Right lobe of liver (tissue), 4 donors: ENCODE measurements around the gene ALDH8A1.

Experiments
- POLR2A ChIP-seq: fragments of 450-650 bp; IDR thresholded peaks from one replicate; pipeline ENCODE4 v1.6.1; 2017; ENCODE audit warnings: antibody characterized with exemption, mild to moderate bottlenecking
- TF ChIP-seq, protein P1 (sequence below), 4 donors: fragments of 200-600 bp in 3 of 4; fragments of 450-650 bp in 1 of 4; IDR thresholded peaks; one replicate each; pipeline versions ENCODE4 v1.5.1 to v1.8.0; 2016 to 2022; ENCODE audit warnings: antibody characterized with exemption in 4 of 4, mild to moderate bottlenecking in 2 of 4
- donor health status: DM: no; HTN: no; CAD: no.
- donor health status: DM: no; HTN: no; CAD: no.
- donor health status: DM: no; HTN: yes; CAD: no.

DNA sequence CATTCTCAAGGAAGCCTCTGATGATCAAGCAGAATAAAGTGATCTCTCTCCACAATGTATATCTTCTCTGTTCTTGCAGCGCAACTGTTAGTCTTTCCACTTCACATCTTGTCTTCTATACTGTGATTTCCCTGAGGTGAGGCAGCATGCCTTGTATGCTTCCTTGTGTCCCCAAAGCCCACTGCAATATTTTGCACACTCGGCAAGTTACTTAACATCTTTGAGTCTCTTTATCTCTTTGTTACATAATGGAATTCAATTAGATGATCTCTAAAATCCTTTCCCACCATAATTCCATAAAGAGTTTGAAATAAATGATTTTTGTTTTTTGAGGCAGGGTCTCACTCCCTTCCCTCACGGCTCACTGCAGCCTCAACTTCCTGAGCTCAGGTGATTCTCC, 40.4 kb upstream of the ALDH8A1 start:
- TF ChIP-seq, protein P1, sequence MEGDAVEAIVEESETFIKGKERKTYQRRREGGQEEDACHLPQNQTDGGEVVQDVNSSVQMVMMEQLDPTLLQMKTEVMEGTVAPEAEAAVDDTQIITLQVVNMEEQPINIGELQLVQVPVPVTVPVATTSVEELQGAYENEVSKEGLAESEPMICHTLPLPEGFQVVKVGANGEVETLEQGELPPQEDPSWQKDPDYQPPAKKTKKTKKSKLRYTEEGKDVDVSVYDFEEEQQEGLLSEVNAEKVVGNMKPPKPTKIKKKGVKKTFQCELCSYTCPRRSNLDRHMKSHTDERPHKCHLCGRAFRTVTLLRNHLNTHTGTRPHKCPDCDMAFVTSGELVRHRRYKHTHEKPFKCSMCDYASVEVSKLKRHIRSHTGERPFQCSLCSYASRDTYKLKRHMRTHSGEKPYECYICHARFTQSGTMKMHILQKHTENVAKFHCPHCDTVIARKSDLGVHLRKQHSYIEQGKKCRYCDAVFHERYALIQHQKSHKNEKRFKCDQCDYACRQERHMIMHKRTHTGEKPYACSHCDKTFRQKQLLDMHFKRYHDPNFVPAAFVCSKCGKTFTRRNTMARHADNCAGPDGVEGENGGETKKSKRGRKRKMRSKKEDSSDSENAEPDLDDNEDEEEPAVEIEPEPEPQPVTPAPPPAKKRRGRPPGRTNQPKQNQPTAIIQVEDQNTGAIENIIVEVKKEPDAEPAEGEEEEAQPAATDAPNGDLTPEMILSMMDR (IDR thresholded peaks at IDR 0.05), result no peak
- TF ChIP-seq POLR2A, result no peak
